Right lobe of liver (tissue), 6 donors: ENCODE measurements around the gene CALML6. TPM values are rescaled to one million over a fixed set of nuclear protein-coding genes. Genes with fewer than 3 reads are reported as not detected.
A peak's percentile ranks its signal among the peaks of the same experiment; 100 is the strongest.

ENCODE experiments used
- ATAC-seq, 4 donors: fragments of 200-7000 bp; cut with Tn5 transposase; one replicate each; pipeline ENCODE4 v1.9.1; 2020; ENCODE audit warnings: mild to moderate bottlenecking in 4 of 4, moderate library complexity in 4 of 4
- DNase-seq, 3 donors: peaks; one replicate each; pipeline ENCODE4 v3.0.0-alpha.2; 2020
- H3K27ac ChIP-seq, 3 donors: fragments of 200-600 bp; one replicate each; pipeline ENCODE4 v1.8.0; 2022
- H3K27me3 ChIP-seq, 2 donors: fragments of 200-600 bp; one replicate each; pipeline ENCODE4 v1.8.0; 2022
- H3K36me3 ChIP-seq, 4 donors: fragments of 200-600 bp; sonication (generic) in 1 of 4; one replicate each; pipeline versions ENCODE4 v1.5.1 to v1.8.0; 2017 to 2022; ENCODE audit warnings: control low read depth in 1 of 4
- H3K4me1 ChIP-seq, 4 donors: fragments of 200-600 bp; sonication (generic) in 1 of 4; one replicate each; pipeline versions ENCODE4 v1.5.1 to v1.8.0; 2017 to 2022; ENCODE audit warnings: control low read depth in 1 of 4
- H3K4me3 ChIP-seq, 3 donors: fragments of 200-600 bp; one replicate each; pipeline ENCODE4 v1.8.0; 2022
- H3K9me3 ChIP-seq, 4 donors: fragments of 200-600 bp; sonication (generic) in 1 of 4; one replicate each; pipeline versions ENCODE4 v1.5.1 to v1.8.0; 2017 to 2022; ENCODE audit warnings: control low read depth in 1 of 4
- CTCF ChIP-seq, 4 donors: fragments of 200-600 bp in 3 of 4; fragments of 450-650 bp in 1 of 4; IDR thresholded peaks; one replicate each; pipeline versions ENCODE4 v1.5.1 to v1.8.0; 2016 to 2022; ENCODE audit warnings: antibody characterized with exemption in 4 of 4, mild to moderate bottlenecking in 2 of 4
- POLR2A ChIP-seq: fragments of 450-650 bp; IDR thresholded peaks from one replicate; pipeline ENCODE4 v1.6.1; 2017; ENCODE audit warnings: antibody characterized with exemption, mild to moderate bottlenecking
- whole genome bisulfite sequencing: methylation state at CpG from one replicate; pipeline ENCODE4 v1.1.6; 2018; ENCODE audit warnings: low coverage, low lambda C conversion rate; ENCODE audit not compliant: insufficient coverage; ENCODE audit errors: missing lambda C conversion rate; 5-methylcytosine and 5-hydroxymethylcytosine counted together
- intact Hi-C, 2 donors: fragments of 100-400 bp; cut with DNase I; formaldehyde crosslinking; loops; one replicate each; pipeline versions ENCODE4 v1.11.2 to v1.14.1; 2022
- total RNA-seq, 6 experiments: library from RNA; depleted of rRNA in 2 of 6; stranded (reverse); fragments of >200 nt in 2 of 6; fragmentation: NEBNext Ultra II Directional in 3 of 6; extraction: Animal tissue kit (Norgen Biotek cat#: 25700) in 3 of 6; gene quantifications; one replicate each; pipeline versions ENCODE4 v1.1.0 to v1.2.4, GENCODE V29; 2016 to 2023
- donor health status: DM: no; HTN: yes; CAD: no.
- donor health status: DM: no; HTN: no; CAD: no.
- donor health status: DM: no; HTN: no; CAD: no.
- donor health status: DM: no; HTN: yes; CAD: no.
- donor health status: DM: no; HTN: yes; CAD: no.

The CALML6 gene
- total RNA-seq, 6 experiments from 2014 or later, result 0.44 to 1.4 (median 0.58) TPM; not detected in 2

GRCh38 chr1:1910651-1911331 lies 4.3 kb upstream of the CALML6 start:
- Histone ChIP-seq H3K27ac (no peak overlapping the region), H3K4me1 (peaks cover 3 to 18% (median 4%) of the 10 kb centered on the region in 4 donors), H3K27me3 (no peaks in the 10 kb centered on the region), H3K36me3 (no peaks in the 10 kb centered on the region), H3K9me3 (no peaks in the 10 kb centered on the region), H3K4me3 (no peak overlapping the region)
- intact Hi-C loops, result no loop called here
- ATAC-seq (no peak), DNase-seq (peak in 2 of 3 donors; percentile 29 to 58)
- WGBS, result 93% methylated on average over 5 of the region's 22 CpGs
- TF ChIP-seq POLR2A (no peak), CTCF (IDR thresholded peaks at IDR 0.05) (no peak)

DNA sequence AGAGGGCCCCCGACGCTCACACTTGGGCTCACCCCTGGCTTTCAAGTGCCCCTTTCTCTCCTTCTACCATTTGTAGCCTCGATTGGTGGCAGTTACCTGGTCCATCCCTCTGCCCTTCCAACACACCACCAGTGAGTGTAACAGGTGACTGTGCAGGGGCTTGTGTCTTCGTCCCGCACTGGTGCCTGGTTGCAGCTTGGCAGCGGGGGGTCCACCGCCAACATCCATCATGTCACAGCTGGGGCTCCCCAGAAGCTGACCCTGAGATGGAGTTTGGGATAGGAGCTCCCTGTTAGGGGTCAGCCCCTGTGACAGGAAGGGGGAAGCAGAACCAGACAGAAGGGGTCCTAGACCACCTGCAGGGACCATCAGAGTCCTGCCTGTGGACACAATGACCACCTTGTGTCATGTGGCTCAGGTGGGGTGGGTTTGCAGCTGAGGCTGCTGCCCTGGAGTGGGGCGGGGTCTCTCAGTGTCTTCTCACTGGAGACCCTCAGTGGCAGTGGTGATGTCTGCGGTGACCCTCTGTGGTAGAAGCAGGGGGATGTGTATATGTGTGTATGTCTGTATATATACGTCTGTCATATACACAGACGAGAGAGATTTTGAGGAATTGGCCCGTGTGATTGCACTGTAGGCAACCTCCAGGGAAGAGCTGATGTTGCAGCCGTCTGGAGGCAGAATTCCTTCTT lies 3.6 kb upstream of the CALML6 start:
- Histone ChIP-seq H3K27ac (no peak overlapping the region), H3K36me3 (no peaks in the 10 kb centered on the region), H3K4me1 (peaks cover 3 to 14% (median 4%) of the 10 kb centered on the region in 4 donors), H3K9me3 (no peaks in the 10 kb centered on the region), H3K27me3 (no peaks in the 10 kb centered on the region), H3K4me3 (no peak overlapping the region)
- 82% methylated on average over 8 of the region's 13 CpGs for WGBS
- TF ChIP-seq POLR2A, result no peak
- no peak for TF ChIP-seq CTCF (IDR thresholded peaks at IDR 0.05)
- DNase-seq (peak in 1 of 3 donors; percentile 22), ATAC-seq (no peak)
- intact Hi-C loops, result no loop called here

DNA sequence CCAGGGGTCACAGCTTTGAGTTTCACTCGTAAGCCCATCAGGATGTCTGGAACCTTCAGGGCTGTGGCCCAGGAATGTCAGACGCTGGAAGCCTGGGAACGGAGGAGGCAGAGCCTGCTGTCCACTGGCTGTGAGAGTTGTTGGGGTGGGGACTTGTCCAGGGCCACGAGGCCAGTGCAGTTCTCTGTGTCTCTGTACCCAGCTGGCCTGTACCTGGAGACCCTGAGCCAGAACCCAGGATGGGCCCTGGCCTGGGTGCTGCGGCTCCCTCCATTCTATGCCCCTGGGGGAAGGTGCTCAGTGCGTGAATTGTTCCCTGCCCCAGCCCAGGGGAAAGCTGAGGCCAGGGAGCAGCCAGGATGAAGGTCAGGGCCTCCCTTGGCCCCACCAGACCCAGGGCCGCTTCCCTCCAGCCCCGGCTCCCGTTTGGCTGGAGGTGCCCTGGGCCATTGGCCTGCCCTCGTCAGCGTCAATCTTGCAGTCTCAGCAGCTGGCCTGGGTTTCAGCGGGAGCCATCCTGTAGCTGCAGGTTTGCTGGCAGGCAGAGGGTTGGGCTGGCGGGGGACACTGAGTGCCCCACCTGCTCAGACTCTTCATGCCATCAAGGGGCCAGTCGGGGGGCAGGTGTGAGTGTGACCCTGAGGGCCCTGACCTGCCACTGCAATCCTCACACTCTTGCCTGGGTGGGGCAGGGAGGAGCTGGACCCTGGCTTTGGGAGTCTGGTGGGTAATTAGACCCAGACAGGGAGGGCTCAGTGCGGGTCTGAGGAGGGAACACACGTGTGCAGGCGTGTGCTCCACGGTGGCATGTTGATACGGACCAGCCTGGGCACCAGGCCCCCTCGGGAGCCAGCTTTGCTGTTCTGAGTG lies 724 bp upstream of the CALML6 start:
- H3K27me3 ChIP-seq, result no peaks in the 10 kb centered on the region
- intact Hi-C loops, result no loop called here
- DNase-seq (peak in 2 of 3 donors; percentile 60), ATAC-seq (no peak)
- WGBS, result 20% methylated on average over 1 of the region's 20 CpGs
- H3K9me3 ChIP-seq, result no peaks in the 10 kb centered on the region
- H3K36me3 ChIP-seq, result no peaks in the 10 kb centered on the region
- no peak for TF ChIP-seq CTCF (IDR thresholded peaks at IDR 0.05)
- TF ChIP-seq POLR2A, result no peak
- peaks cover 0 to 17% (median 6%) of the 10 kb centered on the region in 4 donors for H3K4me1 ChIP-seq
- no peak overlapping the region for H3K27ac ChIP-seq
- H3K4me3 ChIP-seq, result no peak overlapping the region

GRCh38 chr1:1915911-1916840 lies 1.1 kb downstream of the CALML6 start:
- Histone ChIP-seq H3K4me1 (peaks cover 0 to 10% (median 5%) of the 10 kb centered on the region in 4 donors), H3K27ac (no peak overlapping the region), H3K9me3 (no peaks in the 10 kb centered on the region), H3K4me3 (no peak overlapping the region), H3K27me3 (no peaks in the 10 kb centered on the region), H3K36me3 (no peaks in the 10 kb centered on the region)
- ATAC-seq (no peak), DNase-seq (peak in 1 of 3 donors; percentile 59)
- 91% methylated on average over 7 of the region's 23 CpGs for WGBS
- TF ChIP-seq POLR2A (no peak), CTCF (IDR thresholded peaks at IDR 0.05) (no peak)
- intact Hi-C loops, result no loop called here
